OCI-LY3 (cell line): Measurements from ENCODE around the gene STAP2.
"Not testable (repeated sequence)": the region's sequence is repeated elsewhere in the genome, so short reads cannot be mapped to it uniquely, and the experiment has no call there.

Experiments used
- H2AFZ ChIP-seq: fragments of 200-600, 300-600 bp; shearing (Covaris generic); 2 replicates; pipeline ENCODE4 v1.6.0; 2014; ENCODE audit warnings: antibody characterized with exemption, low read depth, low read length
- H3K27ac ChIP-seq: fragments of 200-600, 300-600 bp; sonication (generic); 2 replicates; pipeline ENCODE4 v1.5.1; 2014; ENCODE audit warnings: mild to moderate bottlenecking, low read length, moderate library complexity, mixed read lengths
- H3K27me3 ChIP-seq: fragments of 200-600, 300-600 bp; sonication (generic); 2 replicates; pipeline ENCODE4 v1.6.1; 2014; ENCODE audit warnings: low read depth, low read length, mixed read lengths
- H3K36me3 ChIP-seq: fragments of 200-600, 300-600 bp; sonication (generic); replicated peaks from 2 replicates; pipeline ENCODE3; 2014; ENCODE audit warnings: low read depth, low read length, mixed read lengths
- H3K4me1 ChIP-seq: fragments of 300-600, 200-600 bp; sonication (generic); 2 replicates; pipeline ENCODE4 v1.6.1; 2014; ENCODE audit warnings: low read length, mixed read lengths
- H3K4me2 ChIP-seq: fragments of 200-600, 300-600 bp; sonication (generic); 2 replicates; pipeline ENCODE4 v1.6.1; 2014; ENCODE audit warnings: low read length, mixed read lengths
- H3K4me3 ChIP-seq: fragments of 300-600, 200-600 bp; sonication (generic); 2 replicates; pipeline ENCODE4 v1.5.1; 2014; ENCODE audit warnings: antibody characterized with exemption, mild to moderate bottlenecking, low read length, moderate library complexity
- H3K79me2 ChIP-seq: fragments of 300-600, 200-600 bp; shearing (Covaris generic); 2 replicates; pipeline ENCODE4 v1.6.1; 2014; ENCODE audit warnings: mild to moderate bottlenecking, low read length, mixed read lengths
- H3K9ac ChIP-seq: fragments of 300-600, 200-600 bp; shearing (Covaris generic); 2 replicates; pipeline ENCODE4 v1.6.0; 2014; ENCODE audit warnings: mild to moderate bottlenecking, low read length, moderate library complexity
- H3K9me3 ChIP-seq: fragments of 200-600, 300-600 bp; shearing (Covaris generic); 2 replicates; pipeline ENCODE4 v1.6.1; 2014; ENCODE audit warnings: low read length, mixed read lengths; ENCODE audit not compliant: insufficient read depth
- H4K20me1 ChIP-seq: fragments of 200-600, 300-600 bp; sonication (generic); 2 replicates; pipeline ENCODE4 v1.6.1; 2016; ENCODE audit warnings: low read length, mixed read lengths; ENCODE audit not compliant: insufficient read depth
- EZH2phosphoT487 ChIP-seq: fragments of 200-600 bp; shearing (Covaris generic); IDR thresholded peaks from 2 replicates; pipeline ENCODE4 v1.6.1; 2018; ENCODE audit warnings: antibody characterized with exemption, mixed run types, low read depth
- TF ChIP-seq, protein P1 (sequence below): fragments of 200-600, 300-600 bp; sonication (generic); IDR thresholded peaks from 2 replicates; pipeline ENCODE4 v1.5.1; 2014; ENCODE audit warnings: antibody characterized with exemption, low read length, low read depth

Gene STAP2

DNA sequence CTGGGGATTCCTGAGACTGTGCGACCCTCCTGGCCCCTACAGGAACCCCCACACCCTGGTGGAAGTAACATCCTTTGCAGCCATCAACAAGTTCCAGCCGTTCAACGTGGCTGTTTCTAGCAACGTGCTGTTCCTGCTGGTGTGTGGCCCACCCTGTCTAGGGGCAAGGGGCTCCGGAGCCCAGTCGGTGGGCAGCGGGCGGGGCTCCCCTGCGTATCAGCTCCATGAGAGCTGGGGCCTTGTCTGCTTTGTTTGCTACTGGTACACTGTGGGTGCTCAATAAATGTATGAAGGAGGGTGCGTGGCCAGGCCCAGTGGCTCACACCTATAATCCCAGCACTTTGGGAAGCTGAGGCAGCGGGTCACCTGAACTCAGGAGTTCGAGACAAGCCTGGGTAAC is 15.7 kb upstream of the STAP2 start:
- H4K20me1 ChIP-seq, result no peaks in the 10 kb centered on the region
- H3K36me3 ChIP-seq, result peaks cover 16% of the 10 kb centered on the region
- H3K79me2 ChIP-seq, result no peaks in the 10 kb centered on the region
- no peak overlapping the region for H3K9ac ChIP-seq
- H2AFZ ChIP-seq, result no peak overlapping the region
- H3K4me1 ChIP-seq, result no peaks in the 10 kb centered on the region
- no peak overlapping the region for H3K27ac ChIP-seq
- no peaks in the 10 kb centered on the region for H3K27me3 ChIP-seq
- no peak overlapping the region for H3K4me3 ChIP-seq
- TF ChIP-seq, protein P1, sequence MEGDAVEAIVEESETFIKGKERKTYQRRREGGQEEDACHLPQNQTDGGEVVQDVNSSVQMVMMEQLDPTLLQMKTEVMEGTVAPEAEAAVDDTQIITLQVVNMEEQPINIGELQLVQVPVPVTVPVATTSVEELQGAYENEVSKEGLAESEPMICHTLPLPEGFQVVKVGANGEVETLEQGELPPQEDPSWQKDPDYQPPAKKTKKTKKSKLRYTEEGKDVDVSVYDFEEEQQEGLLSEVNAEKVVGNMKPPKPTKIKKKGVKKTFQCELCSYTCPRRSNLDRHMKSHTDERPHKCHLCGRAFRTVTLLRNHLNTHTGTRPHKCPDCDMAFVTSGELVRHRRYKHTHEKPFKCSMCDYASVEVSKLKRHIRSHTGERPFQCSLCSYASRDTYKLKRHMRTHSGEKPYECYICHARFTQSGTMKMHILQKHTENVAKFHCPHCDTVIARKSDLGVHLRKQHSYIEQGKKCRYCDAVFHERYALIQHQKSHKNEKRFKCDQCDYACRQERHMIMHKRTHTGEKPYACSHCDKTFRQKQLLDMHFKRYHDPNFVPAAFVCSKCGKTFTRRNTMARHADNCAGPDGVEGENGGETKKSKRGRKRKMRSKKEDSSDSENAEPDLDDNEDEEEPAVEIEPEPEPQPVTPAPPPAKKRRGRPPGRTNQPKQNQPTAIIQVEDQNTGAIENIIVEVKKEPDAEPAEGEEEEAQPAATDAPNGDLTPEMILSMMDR, result no peak
- no peak overlapping the region for H3K4me2 ChIP-seq
- H3K9me3 ChIP-seq, result no peaks in the 10 kb centered on the region

DNA sequence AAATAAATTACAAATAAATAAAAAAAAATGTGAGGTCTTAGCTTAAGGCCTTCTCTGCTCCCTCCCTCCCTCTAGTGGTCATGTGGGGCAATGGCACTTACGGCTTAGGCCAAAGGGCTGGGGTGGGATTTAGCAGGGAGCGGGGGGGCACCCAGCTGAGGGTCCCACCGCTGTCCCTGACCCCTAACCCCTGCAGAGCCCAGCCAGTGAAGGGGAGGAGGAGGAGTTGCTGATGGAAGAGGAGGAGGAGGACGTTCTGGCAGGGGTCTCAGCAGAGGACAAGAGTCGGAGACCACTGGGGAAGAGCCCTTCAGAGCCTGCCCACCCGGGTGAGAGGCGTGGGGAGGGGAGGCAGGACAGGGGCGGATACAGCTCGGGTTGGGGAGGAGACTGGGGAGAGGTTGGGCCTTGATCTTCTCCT is 14.1 kb upstream of the STAP2 start:
- TF ChIP-seq, protein P1, result peak; percentile 68
- no peak for TF ChIP-seq EZH2phosphoT487
- H3K79me2 ChIP-seq, result no peaks in the 10 kb centered on the region
- no peaks in the 10 kb centered on the region for H4K20me1 ChIP-seq
- no peak overlapping the region for H3K4me2 ChIP-seq
- H2AFZ ChIP-seq, result no peak overlapping the region
- no peak overlapping the region for H3K27ac ChIP-seq
- no peaks in the 10 kb centered on the region for H3K27me3 ChIP-seq
- no peaks in the 10 kb centered on the region for H3K4me1 ChIP-seq
- no peaks in the 10 kb centered on the region for H3K9me3 ChIP-seq
- H3K9ac ChIP-seq, result no peak overlapping the region
- peaks cover 8% of the 10 kb centered on the region for H3K36me3 ChIP-seq
- H3K4me3 ChIP-seq, result no peak overlapping the region

DNA sequence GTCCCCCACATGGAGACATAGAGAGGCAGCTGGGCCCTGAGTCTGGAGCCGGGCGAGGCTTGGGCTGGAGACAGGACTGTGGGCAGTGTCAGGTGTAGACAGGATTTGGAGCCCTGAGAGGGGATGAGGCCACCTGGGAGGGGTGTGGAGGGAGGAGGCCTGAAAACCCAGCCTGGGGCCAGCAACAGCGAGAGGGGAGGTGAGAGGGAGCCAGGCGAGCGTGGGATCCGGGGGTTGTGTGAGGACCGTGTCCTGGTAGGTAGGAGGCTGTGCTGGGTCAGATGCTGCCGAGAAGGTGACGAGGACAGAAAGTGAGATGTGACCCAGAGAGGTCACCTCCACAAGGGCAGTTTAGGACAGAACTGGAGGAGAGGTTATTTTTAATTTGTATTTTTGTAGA is 12.1 kb upstream of the STAP2 start:
- Histone ChIP-seq H3K4me2 (no peak overlapping the region), H3K9ac (no peak overlapping the region), H3K27me3 (no peaks in the 10 kb centered on the region), H3K4me1 (no peaks in the 10 kb centered on the region), H3K36me3 (peaks cover 3% of the 10 kb centered on the region), H2AFZ (no peak overlapping the region), H3K4me3 (no peak overlapping the region), H3K9me3 (no peaks in the 10 kb centered on the region), H3K79me2 (no peaks in the 10 kb centered on the region), H3K27ac (no peak overlapping the region), H4K20me1 (no peaks in the 10 kb centered on the region)
- TF ChIP-seq, protein P1, result no peak
- TF ChIP-seq EZH2phosphoT487, result no peak

DNA sequence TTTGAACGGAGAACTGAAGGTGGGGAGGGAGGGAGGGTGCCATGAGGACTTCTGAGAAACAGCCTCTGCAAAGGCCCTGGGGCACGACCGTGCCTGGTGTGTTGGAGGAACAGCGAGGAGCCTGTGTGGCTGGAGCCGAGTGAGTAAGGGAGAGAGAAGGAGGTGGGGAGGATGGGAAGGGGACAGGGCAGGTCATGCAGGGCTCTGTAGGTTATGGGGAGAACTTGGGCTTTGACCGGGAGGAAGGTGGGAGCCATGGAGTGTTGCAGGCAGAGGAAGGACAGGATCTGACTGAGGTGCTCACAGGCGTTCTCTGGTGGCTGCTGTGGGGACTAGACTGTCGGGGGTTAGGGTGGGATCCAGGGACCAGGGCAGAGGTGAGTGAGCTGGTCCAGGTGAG is 11.5 kb upstream of the STAP2 start:
- TF ChIP-seq EZH2phosphoT487, result no peak
- TF ChIP-seq, protein P1, result no peak
- H3K4me1 ChIP-seq, result no peaks in the 10 kb centered on the region
- H3K9me3 ChIP-seq, result no peaks in the 10 kb centered on the region
- no peak overlapping the region for H2AFZ ChIP-seq
- H3K79me2 ChIP-seq, result no peaks in the 10 kb centered on the region
- H4K20me1 ChIP-seq, result no peaks in the 10 kb centered on the region
- H3K27ac ChIP-seq, result no peak overlapping the region
- H3K9ac ChIP-seq, result no peak overlapping the region
- no peak overlapping the region for H3K4me2 ChIP-seq
- H3K27me3 ChIP-seq, result no peaks in the 10 kb centered on the region
- H3K36me3 ChIP-seq, result peaks cover 3% of the 10 kb centered on the region
- H3K4me3 ChIP-seq, result no peak overlapping the region

DNA sequence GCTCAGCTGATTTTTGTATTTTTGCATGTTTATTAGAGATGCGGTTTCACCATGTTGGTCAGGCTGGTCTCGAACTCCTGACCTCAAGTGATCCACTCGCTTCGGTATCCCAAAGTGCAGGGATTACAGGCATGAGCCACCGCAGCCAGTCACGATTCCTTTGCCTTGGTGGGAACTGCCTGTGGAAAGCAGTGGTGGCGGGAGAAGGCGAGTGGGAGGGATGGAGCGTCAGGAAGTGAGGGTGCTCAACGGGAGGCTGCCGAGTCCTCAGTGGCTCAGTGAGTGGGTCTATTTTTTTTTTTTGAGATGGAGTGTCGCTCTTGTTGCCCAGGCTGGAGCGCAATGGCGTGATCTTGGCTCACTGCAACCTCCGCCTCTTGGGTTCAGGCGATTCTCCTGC is 10.6 kb upstream of the STAP2 start:
- not testable (repeated sequence) for H3K79me2 ChIP-seq, H3K9me3 ChIP-seq, H3K9ac ChIP-seq, H4K20me1 ChIP-seq, H3K4me1 ChIP-seq, H3K27ac ChIP-seq, H3K27me3 ChIP-seq, H3K36me3 ChIP-seq, H3K4me2 ChIP-seq, H3K4me3 ChIP-seq, H2AFZ ChIP-seq
